Osteocyte (in vitro differentiated cells): ENCODE results near the gene SPATC1L. TPM values are rescaled to one million over a fixed set of nuclear protein-coding genes. Genes with fewer than 3 reads are reported as not detected.
"Not testable (repeated sequence)": the region's sequence is repeated elsewhere in the genome, so short reads cannot be mapped to it uniquely, and the experiment has no call there.

Experiments used
- DNase-seq: peaks from one replicate; pipeline ENCODE4 v3.0.0; 2021; ENCODE audit warnings: mixed read lengths; ENCODE audit not compliant: unreplicated experiment; ENCODE audit errors: extremely low spot score
- H3K27ac Mint-ChIP-seq: one replicate; pipeline ENCODE4 v1.8.0; 2021; ENCODE audit warnings: mild to moderate bottlenecking, mixed read lengths; ENCODE audit not compliant: unreplicated experiment
- H3K27me3 Mint-ChIP-seq: one replicate; pipeline ENCODE4 v1.8.0; 2021; ENCODE audit warnings: mixed read lengths; ENCODE audit not compliant: unreplicated experiment
- H3K36me3 Mint-ChIP-seq: one replicate; pipeline ENCODE4 v1.8.0; 2021; ENCODE audit warnings: mixed read lengths; ENCODE audit not compliant: unreplicated experiment
- H3K4me1 Mint-ChIP-seq: one replicate; pipeline ENCODE4 v1.8.0; 2021; ENCODE audit warnings: mixed read lengths; ENCODE audit not compliant: unreplicated experiment
- H3K4me3 Mint-ChIP-seq: one replicate; pipeline ENCODE4 v1.8.0; 2021; ENCODE audit warnings: mild to moderate bottlenecking, moderate library complexity, mixed read lengths; ENCODE audit not compliant: unreplicated experiment
- H3K9me3 Mint-ChIP-seq: one replicate; pipeline ENCODE4 v1.8.0; 2021; ENCODE audit warnings: mixed read lengths; ENCODE audit not compliant: unreplicated experiment
- total RNA-seq: library from RNA; stranded (reverse); gene quantifications from 2 replicates; pipeline ENCODE4 v1.2.1, GENCODE V29; 2021
- TF ChIP-seq, protein P1 (sequence below): fragments of 200-600 bp; sonication (generic); IDR thresholded peaks from 2 replicates; pipeline ENCODE4 v1.5.0; 2021; ENCODE audit warnings: antibody characterized with exemption, mild to moderate bottlenecking, moderate library complexity

The SPATC1L gene
- total RNA-seq, 1 donor from 2014 or later, result 18.9 TPM

DNA sequence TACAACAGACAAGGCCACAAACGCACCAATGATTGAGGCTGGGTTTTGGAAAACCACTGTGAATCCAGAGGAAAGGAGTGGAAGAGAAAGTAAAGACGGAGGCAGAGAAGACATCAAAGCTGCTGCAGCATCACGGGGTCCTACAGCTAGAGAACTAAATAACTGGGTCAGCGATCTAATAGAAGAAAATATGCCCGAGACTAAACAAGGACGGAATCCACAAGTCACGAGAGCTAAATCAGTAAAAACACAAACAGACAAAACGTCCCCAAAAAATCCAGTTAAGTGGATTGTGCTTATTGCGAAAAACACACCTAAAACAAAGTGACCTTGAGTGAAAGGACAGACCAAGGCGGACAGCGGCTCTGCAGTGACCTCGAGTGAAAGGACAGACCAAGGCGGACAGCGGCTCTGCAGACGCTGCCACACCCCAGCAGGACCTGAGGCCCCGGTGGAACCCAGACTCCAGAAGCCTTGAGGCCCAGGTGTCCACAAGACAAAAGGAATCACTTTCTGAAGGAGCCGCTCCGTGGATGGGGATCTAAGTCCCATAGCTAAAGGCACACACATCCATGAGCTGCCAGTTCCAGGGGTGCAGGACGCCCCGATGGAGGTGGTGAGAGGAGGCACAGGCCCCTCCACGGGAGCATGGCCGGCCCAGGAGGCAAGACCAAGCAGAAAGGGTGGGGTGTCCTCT, 34.9 kb downstream of the SPATC1L start:
- no peak for DNase-seq
- H3K4me3 Mint-ChIP-seq, result no peak overlapping the region
- TF ChIP-seq, protein P1, sequence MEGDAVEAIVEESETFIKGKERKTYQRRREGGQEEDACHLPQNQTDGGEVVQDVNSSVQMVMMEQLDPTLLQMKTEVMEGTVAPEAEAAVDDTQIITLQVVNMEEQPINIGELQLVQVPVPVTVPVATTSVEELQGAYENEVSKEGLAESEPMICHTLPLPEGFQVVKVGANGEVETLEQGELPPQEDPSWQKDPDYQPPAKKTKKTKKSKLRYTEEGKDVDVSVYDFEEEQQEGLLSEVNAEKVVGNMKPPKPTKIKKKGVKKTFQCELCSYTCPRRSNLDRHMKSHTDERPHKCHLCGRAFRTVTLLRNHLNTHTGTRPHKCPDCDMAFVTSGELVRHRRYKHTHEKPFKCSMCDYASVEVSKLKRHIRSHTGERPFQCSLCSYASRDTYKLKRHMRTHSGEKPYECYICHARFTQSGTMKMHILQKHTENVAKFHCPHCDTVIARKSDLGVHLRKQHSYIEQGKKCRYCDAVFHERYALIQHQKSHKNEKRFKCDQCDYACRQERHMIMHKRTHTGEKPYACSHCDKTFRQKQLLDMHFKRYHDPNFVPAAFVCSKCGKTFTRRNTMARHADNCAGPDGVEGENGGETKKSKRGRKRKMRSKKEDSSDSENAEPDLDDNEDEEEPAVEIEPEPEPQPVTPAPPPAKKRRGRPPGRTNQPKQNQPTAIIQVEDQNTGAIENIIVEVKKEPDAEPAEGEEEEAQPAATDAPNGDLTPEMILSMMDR, result no peak
- no peaks in the 10 kb centered on the region for H3K27me3 Mint-ChIP-seq
- peaks cover 3% of the 10 kb centered on the region for H3K4me1 Mint-ChIP-seq
- no peak overlapping the region for H3K27ac Mint-ChIP-seq
- no peaks in the 10 kb centered on the region for H3K36me3 Mint-ChIP-seq
- no peaks in the 10 kb centered on the region for H3K9me3 Mint-ChIP-seq

DNA sequence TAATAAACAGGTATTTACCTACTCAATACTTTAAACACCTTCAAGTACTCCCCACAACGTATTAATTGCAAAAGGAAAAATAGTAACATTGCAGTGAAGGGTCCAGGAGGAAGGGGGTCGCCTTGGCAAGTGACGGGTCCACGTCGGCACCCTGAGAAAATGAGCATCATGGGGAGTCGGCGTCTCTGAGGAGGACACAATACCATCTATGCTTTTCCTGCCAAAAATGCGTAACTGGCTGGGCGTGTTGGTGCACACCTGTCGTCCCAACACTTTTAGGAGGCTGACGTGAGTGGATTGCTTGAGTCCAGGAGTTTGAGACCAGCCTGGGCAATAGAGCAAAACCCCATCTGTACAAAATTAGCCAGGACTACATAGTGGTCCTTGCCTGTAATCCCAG, 36.2 kb downstream of the SPATC1L start:
- Mint-ChIP-seq H3K36me3 (no peaks in the 10 kb centered on the region), H3K9me3 (no peaks in the 10 kb centered on the region), H3K27me3 (no peaks in the 10 kb centered on the region), H3K4me3 (no peak overlapping the region), H3K27ac (no peak overlapping the region), H3K4me1 (peaks cover 11% of the 10 kb centered on the region)
- TF ChIP-seq, protein P1, result no peak
- DNase-seq, result no peak

- not testable (repeated sequence) for H3K9me3 Mint-ChIP-seq, H3K27ac Mint-ChIP-seq, H3K27me3 Mint-ChIP-seq, H3K4me3 Mint-ChIP-seq, DNase-seq, H3K36me3 Mint-ChIP-seq
- peaks cover 11% of the 10 kb centered on the region for H3K4me1 Mint-ChIP-seq
- TF ChIP-seq, protein P1, result peak; percentile 51
Measured at GRCh38 chr21:46147429-46147828, 36.8 kb downstream of the SPATC1L start.

DNA sequence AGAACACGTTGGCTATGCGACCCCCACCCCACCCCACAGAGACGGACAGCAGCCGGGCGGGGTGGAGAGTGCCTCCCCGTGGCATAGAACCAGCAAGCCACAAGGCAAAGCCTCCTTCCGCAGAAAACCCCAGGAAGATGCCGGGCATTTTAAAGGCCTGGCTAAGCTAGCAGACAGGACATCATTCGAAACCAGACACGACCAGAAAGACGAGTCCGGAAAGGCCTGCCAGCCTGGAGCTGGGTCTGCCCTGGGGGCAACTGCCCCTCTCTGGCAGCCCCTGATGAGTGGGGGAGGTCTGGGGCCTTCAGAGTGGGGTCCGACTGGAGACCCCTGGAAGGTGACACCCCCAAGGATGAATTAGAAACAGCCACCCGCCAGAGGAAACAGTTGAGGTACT, 37.4 kb downstream of the SPATC1L start:
- DNase-seq, result no peak
- Mint-ChIP-seq H3K27ac (no peak overlapping the region), H3K4me1 (peaks cover 11% of the 10 kb centered on the region), H3K9me3 (no peaks in the 10 kb centered on the region), H3K4me3 (no peak overlapping the region), H3K27me3 (no peaks in the 10 kb centered on the region), H3K36me3 (no peaks in the 10 kb centered on the region)
- TF ChIP-seq, protein P1, result no peak

DNA sequence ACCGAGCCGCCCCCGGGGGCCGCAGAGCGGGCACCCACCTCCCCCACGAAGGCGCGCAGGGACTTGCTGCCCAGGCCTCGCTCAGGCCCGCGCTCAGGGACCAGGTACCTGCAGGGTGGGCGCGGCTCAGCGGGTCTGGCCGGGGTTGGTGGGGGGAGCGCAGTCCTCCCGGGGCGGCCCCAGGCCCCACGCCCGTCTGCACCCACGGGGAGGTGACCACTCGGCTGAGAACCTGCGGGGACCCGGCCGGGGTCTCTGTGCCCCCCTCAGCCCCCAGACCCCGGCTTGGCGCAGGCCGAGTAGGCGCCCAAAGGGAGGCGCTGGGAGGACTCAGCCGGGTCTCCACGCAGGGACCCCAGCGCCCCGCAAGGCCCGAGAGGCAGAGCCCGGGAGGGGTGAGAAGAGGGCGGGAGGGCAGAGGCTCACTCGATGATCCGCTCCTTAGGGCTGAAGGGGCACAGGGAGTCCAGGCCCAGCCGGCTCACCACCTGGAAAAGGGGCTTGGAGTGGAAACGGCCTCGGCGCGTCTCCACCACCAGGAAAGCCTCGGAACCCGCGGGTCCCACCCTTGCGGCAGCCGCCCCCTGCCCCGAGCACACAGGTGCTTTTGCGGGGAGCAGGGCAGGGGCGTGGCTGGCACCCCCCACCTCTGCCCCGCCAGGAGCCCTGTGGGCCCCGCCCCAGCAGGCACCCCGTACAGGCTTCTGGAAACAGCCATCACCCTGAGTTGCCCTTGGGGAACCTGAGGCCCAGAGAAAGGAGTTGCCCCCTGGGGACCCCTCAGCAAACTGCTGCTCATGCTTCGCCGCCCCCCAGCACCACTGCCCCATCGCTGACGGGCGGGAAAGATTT, 38.2 kb downstream of the SPATC1L start:
- Mint-ChIP-seq H3K9me3 (no peaks in the 10 kb centered on the region), H3K27me3 (no peaks in the 10 kb centered on the region), H3K4me1 (peaks cover 11% of the 10 kb centered on the region), H3K36me3 (peaks cover 3% of the 10 kb centered on the region), H3K4me3 (no peak overlapping the region), H3K27ac (no peak overlapping the region)
- DNase-seq, result no peak
- TF ChIP-seq, protein P1, result no peak
